ENCODE measurements around the gene LY6G5B. TPM values are rescaled to one million over a fixed set of nuclear protein-coding genes. Genes with fewer than 3 reads are reported as not detected.

The LY6G5B gene
- polyA plus RNA-seq, 1 of the 3 experiments (the other 2 are of a cell fraction): 12.7 TPM

DNA sequence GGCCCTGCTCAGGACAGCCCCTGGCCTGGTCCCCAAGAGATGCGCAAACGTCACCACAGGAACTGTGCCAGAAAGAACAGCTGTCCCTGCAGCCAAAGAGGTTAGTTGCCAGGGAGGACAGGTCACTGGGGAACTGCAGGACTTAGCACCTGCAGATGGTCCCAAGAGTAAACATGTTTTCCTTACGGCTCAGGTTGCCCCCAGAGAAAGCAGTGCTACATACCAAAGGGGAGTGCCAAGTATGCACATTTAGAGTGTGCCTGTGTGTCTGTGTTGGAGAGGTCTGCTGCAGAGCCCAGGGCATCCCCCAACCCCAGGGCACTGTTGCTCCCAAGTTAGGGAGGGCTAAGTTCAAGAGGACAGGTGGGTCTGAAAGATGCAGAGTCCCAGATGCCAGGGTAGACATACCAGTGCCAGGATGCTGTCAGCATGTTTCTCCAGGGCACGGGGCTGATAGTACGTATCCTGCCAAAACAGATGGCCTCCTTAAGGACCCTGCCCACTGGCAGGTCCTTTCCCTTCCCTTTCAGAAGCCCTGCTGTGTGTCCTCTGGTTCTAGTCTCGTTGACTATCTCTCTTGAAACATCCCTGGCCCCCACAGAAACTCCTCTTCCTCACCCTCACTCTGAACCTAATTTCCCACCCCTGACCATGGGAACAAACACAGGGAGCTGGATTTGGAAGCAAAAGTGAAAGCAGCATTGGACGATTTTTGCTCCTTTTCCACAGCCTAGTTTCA is 32.1 kb downstream of the LY6G5B start:
- DNase-seq: peak; percentile 60
- POLR2A ChIA-PET: interaction anchor here (1.1 to 1.8 kb wide), 3 partner anchors 7 to 128 kb away, joined by 3 to 7 read pairs (median 3); partner anchors contain the start of gene HSPA1B
- peak overlapping the region; percentile 91 for H2AFZ ChIP-seq (ENCODE audit: low read depth)

More for the DNA sequence above, 32.1 kb downstream of the LY6G5B start:
- H3K4me1 ChIP-seq (ENCODE audit: control insufficient read depth in 1 of 2, insufficient read depth in 2 of 2, low read depth in 1 of 2, low read length in 1 of 2): peaks cover 0 to 15% of the 10 kb centered on the region in 2 experiments; a peak in 2 of 4 replicates
- CTCF ChIA-PET: interaction anchor here (0.7 to 1.7 kb wide), 3 partner anchors 11 to 125 kb away, joined by 3 to 5 read pairs (median 3); partner anchors contain the start of gene MSH5
- 43% methylated on average over 6 of the region's 7 CpGs for WGBS (ENCODE audit: low lambda C conversion rate)
- peaks cover 36% of the 10 kb centered on the region for H3K79me2 ChIP-seq (ENCODE audit: insufficient read depth)
- peak overlapping the region; percentile 81 to 98 for H3K4me3 ChIP-seq (ENCODE audit: low read depth in 2 of 2, low read length in 1 of 2)
- no peaks in the 10 kb centered on the region for H3K27me3 ChIP-seq (ENCODE audit: insufficient read depth)
- H4K20me1 ChIP-seq (ENCODE audit: insufficient read depth): no peaks in the 10 kb centered on the region
- H3K27ac ChIP-seq (ENCODE audit: low read depth in 2 of 2, low read length in 1 of 2): peak overlapping the region; percentile 87 to 89; a peak in 3 of 4 replicates
- H3K36me3 ChIP-seq (replicated peaks in 1 of 2; ENCODE audit: control insufficient read depth in 1 of 2, insufficient read depth in 2 of 2, low read length in 1 of 2): peaks cover under 1 to 17% of the 10 kb centered on the region in 2 experiments
- no peaks in the 10 kb centered on the region for H3K9me3 ChIP-seq
- peaks cover 12% of the 10 kb centered on the region for H3F3A ChIP-seq (replicated peaks; ENCODE audit: insufficient read depth)
- peak overlapping the region; percentile 97 for H3K4me2 ChIP-seq
- TF ChIP-seq NRF1 (IDR thresholded peaks at IDR 0.05; ENCODE audit: low read depth, low read length): no peak
- TF ChIP-seq, protein P1, sequence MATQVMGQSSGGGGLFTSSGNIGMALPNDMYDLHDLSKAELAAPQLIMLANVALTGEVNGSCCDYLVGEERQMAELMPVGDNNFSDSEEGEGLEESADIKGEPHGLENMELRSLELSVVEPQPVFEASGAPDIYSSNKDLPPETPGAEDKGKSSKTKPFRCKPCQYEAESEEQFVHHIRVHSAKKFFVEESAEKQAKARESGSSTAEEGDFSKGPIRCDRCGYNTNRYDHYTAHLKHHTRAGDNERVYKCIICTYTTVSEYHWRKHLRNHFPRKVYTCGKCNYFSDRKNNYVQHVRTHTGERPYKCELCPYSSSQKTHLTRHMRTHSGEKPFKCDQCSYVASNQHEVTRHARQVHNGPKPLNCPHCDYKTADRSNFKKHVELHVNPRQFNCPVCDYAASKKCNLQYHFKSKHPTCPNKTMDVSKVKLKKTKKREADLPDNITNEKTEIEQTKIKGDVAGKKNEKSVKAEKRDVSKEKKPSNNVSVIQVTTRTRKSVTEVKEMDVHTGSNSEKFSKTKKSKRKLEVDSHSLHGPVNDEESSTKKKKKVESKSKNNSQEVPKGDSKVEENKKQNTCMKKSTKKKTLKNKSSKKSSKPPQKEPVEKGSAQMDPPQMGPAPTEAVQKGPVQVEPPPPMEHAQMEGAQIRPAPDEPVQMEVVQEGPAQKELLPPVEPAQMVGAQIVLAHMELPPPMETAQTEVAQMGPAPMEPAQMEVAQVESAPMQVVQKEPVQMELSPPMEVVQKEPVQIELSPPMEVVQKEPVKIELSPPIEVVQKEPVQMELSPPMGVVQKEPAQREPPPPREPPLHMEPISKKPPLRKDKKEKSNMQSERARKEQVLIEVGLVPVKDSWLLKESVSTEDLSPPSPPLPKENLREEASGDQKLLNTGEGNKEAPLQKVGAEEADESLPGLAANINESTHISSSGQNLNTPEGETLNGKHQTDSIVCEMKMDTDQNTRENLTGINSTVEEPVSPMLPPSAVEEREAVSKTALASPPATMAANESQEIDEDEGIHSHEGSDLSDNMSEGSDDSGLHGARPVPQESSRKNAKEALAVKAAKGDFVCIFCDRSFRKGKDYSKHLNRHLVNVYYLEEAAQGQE (IDR thresholded peaks at IDR 0.05; ENCODE audit: low read depth, low read length): no peak
- TF ChIP-seq, protein P2, sequence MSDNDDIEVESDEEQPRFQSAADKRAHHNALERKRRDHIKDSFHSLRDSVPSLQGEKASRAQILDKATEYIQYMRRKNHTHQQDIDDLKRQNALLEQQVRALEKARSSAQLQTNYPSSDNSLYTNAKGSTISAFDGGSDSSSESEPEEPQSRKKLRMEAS (IDR thresholded peaks at IDR 0.05; ENCODE audit: low read depth): no peak
- TF ChIP-seq, protein P3, sequence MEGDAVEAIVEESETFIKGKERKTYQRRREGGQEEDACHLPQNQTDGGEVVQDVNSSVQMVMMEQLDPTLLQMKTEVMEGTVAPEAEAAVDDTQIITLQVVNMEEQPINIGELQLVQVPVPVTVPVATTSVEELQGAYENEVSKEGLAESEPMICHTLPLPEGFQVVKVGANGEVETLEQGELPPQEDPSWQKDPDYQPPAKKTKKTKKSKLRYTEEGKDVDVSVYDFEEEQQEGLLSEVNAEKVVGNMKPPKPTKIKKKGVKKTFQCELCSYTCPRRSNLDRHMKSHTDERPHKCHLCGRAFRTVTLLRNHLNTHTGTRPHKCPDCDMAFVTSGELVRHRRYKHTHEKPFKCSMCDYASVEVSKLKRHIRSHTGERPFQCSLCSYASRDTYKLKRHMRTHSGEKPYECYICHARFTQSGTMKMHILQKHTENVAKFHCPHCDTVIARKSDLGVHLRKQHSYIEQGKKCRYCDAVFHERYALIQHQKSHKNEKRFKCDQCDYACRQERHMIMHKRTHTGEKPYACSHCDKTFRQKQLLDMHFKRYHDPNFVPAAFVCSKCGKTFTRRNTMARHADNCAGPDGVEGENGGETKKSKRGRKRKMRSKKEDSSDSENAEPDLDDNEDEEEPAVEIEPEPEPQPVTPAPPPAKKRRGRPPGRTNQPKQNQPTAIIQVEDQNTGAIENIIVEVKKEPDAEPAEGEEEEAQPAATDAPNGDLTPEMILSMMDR (IDR thresholded peaks at IDR 0.05): no peak
- no peak for TF ChIP-seq RAD21 (IDR thresholded peaks at IDR 0.05; ENCODE audit: low read length)
- TF ChIP-seq, protein P4, sequence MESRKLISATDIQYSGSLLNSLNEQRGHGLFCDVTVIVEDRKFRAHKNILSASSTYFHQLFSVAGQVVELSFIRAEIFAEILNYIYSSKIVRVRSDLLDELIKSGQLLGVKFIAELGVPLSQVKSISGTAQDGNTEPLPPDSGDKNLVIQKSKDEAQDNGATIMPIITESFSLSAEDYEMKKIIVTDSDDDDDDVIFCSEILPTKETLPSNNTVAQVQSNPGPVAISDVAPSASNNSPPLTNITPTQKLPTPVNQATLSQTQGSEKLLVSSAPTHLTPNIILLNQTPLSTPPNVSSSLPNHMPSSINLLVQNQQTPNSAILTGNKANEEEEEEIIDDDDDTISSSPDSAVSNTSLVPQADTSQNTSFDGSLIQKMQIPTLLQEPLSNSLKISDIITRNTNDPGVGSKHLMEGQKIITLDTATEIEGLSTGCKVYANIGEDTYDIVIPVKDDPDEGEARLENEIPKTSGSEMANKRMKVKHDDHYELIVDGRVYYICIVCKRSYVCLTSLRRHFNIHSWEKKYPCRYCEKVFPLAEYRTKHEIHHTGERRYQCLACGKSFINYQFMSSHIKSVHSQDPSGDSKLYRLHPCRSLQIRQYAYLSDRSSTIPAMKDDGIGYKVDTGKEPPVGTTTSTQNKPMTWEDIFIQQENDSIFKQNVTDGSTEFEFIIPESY (IDR thresholded peaks at IDR 0.05; ENCODE audit: borderline replicate concordance, low read depth): no peak
- no peak for TF ChIP-seq TEAD4 (IDR thresholded peaks at IDR 0.05; ENCODE audit: borderline replicate concordance, insufficient read depth)
- TF ChIP-seq, protein P5, sequence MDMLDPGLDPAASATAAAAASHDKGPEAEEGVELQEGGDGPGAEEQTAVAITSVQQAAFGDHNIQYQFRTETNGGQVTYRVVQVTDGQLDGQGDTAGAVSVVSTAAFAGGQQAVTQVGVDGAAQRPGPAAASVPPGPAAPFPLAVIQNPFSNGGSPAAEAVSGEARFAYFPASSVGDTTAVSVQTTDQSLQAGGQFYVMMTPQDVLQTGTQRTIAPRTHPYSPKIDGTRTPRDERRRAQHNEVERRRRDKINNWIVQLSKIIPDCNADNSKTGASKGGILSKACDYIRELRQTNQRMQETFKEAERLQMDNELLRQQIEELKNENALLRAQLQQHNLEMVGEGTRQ (IDR thresholded peaks at IDR 0.05; ENCODE audit: borderline replicate concordance, low read depth, low read length): no peak
- peak overlapping the region; percentile 95 for H3K9ac ChIP-seq
- H3K9me2 ChIP-seq: no peaks in the 10 kb centered on the region

Measured in SK-N-SH (cell line).